K562 (cell line): ENCODE data around the gene ADORA3. TPM values are rescaled to one million over a fixed set of nuclear protein-coding genes. Genes with fewer than 3 reads are reported as not detected.
A peak's percentile ranks its signal among the peaks of the same experiment; 100 is the strongest.

Experiments
- ATF1 ChIP-seq, 2 experiments: fragments of 450-650 bp in 1 of 2; IDR thresholded peaks; 2 replicates each; pipeline ENCODE4 v1.6.1; 2016; ENCODE audit warnings: missing compliant biosample characterization in 1 of 2, missing genetic modification characterization in 1 of 2
- EGR1 ChIP-seq: fragments of 450-650 bp; conservative IDR thresholded peaks from 2 replicates; pipeline ENCODE4 v1.6.1; 2017; ENCODE audit warnings: mild to moderate bottlenecking
- EP300 ChIP-seq: IDR thresholded peaks from 2 replicates; pipeline ENCODE4 v1.6.1; 2012; ENCODE audit warnings: low read length, improper control_type of control experiment
- ETS2 ChIP-seq: IDR thresholded peaks from 2 replicates; pipeline ENCODE4 v1.6.1; 2016; ENCODE audit warnings: borderline replicate concordance, missing genetic modification characterization, mild to moderate bottlenecking, moderate library complexity, missing compliant biosample characterization; ENCODE audit not compliant: poor library complexity, severe bottlenecking
- EWSR1 ChIP-seq: fragments of 450-650 bp; IDR thresholded peaks from 2 replicates; pipeline ENCODE4 v1.6.1; 2018; ENCODE audit warnings: borderline replicate concordance, mild to moderate bottlenecking, low read depth, moderate library complexity; ENCODE audit not compliant: partially characterized antibody
- GABPB1 ChIP-seq: sonication (generic); formaldehyde crosslinking; IDR thresholded peaks from 2 replicates; pipeline ENCODE4 v1.8.0; 2022; ENCODE audit warnings: mild to moderate bottlenecking, missing genetic modification reagents
- GABPB2 ChIP-seq: fragments of 250-450 bp; sonication (Bioruptor Pico); conservative IDR thresholded peaks from 2 replicates; pipeline ENCODE4 v1.5.1; 2021; ENCODE audit warnings: mild to moderate bottlenecking
- HMGN3 ChIP-seq: IDR thresholded peaks from 2 replicates; pipeline ENCODE4 v1.6.1; 2011; ENCODE audit warnings: borderline replicate concordance, low read depth, mild to moderate bottlenecking, mixed read lengths, low read length; ENCODE audit not compliant: insufficient read length; ENCODE audit errors: extremely low read depth
- NBN ChIP-seq: fragments of 450-650 bp; IDR thresholded peaks from 2 replicates; pipeline ENCODE4 v1.6.1; 2016; ENCODE audit warnings: low read depth, mild to moderate bottlenecking
- PHF21A ChIP-seq: fragments of 450-650 bp; IDR thresholded peaks from 2 replicates; pipeline ENCODE4 v1.6.1; 2017; ENCODE audit warnings: low read depth, borderline replicate concordance
- RHOXF2B ChIP-seq: fragments of 250-450 bp; sonication (Bioruptor Pico); conservative IDR thresholded peaks from 2 replicates; pipeline ENCODE4 v1.5.1; 2021
- SMC3 ChIP-seq: conservative IDR thresholded peaks from 2 replicates; pipeline ENCODE4 v1.6.1; 2011; ENCODE audit warnings: low read depth, low read length, improper control_type of control experiment; ENCODE audit not compliant: insufficient read depth
- STAG1 ChIP-seq: sonication (generic); formaldehyde crosslinking; IDR thresholded peaks from 2 replicates; pipeline ENCODE4 v1.5.0; 2020; ENCODE audit warnings: missing genetic modification reagents, borderline replicate concordance
- ZNF583 ChIP-seq: fragments of 250-450 bp; sonication (Bioruptor Pico); IDR thresholded peaks from 2 replicates; pipeline ENCODE4 v1.4.0; 2020
- ZNF644 ChIP-seq: fragments of 200-800 bp; sonication (Bioruptor generic); IDR thresholded peaks from 2 replicates; pipeline ENCODE4 v1.6.1; 2016; ENCODE audit warnings: low read depth, missing genetic modification characterization, missing compliant biosample characterization
- polyA plus RNA-seq, 8 experiments: library from polyadenylated mRNA; depleted of rRNA in 4 of 8; stranded (reverse) in 5 of 8; unstranded in 3 of 8; fragments of >200 nt; fragmentation: Nextera tagmentation in 2 of 8; fragmentation: Illumina TruSeq in 1 of 8; extraction: Ambion mirVana in 2 of 8; extraction: Trizol in 1 of 8; gene quantifications; 2 replicates each; pipeline versions ENCODE4 v1.2.1 to v1.2.3, GENCODE V29; 2011 to 2014; ENCODE audit warnings: inconsistent platforms in 1 of 8, missing spikeins in 1 of 8
- total RNA-seq, 7 experiments: library from RNA; depleted of rRNA in 6 of 7; stranded (reverse); fragments of >200 nt in 6 of 7; fragmentation: Illumina TruSeq in 2 of 7; extraction: Trizol in 2 of 7; gene quantifications; 2 replicates each; pipeline versions ENCODE4 v1.2.1 to v1.2.3, GENCODE V29; 2011 to 2021; ENCODE audit warnings: low replicate concordance in 1 of 7
- TF ChIP-seq, protein P1 (sequence below): fragments of 450-650 bp; formaldehyde crosslinking; IDR thresholded peaks from 2 replicates; pipeline ENCODE4 v1.4.0; 2020; ENCODE audit warnings: mild to moderate bottlenecking, moderate library complexity
- TF ChIP-seq, protein P2 (sequence below): fragments of 200-600 bp; sonication (generic); IDR thresholded peaks from one replicate; pipeline ENCODE4 v1.6.1; 2012; ENCODE audit warnings: mild to moderate bottlenecking, low read depth, low read length, inconsistent platforms

Gene ADORA3
- total and polyA plus RNA-seq, 9 of the 15 experiments (the other 6 are each of a cell fraction or from before 2014, with no cell fraction given): 0.09 to 0.35 (median 0.16) TPM; not detected in 3

DNA sequence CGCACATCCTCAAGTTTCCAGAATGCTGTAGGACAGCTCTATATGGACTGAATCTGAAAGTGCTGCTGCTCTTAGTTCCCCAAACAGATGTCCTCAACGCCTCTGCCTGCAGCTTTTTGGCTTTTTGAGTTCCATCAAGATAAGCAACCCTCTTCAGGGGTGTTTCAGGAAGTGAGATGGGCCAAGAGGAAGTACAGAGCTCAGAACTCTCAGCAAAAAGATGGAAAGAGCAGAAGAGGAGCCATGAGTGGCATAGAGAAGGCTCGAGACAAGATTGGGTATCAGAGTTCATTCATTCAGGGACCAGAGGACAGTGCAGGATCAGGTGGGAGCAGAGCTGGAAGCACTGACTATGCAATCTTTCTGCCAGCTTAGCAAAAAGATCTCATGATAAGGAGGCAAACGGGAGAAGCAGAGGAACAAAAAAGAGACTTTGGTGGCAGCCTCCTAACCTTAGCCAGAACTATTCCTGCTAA is at the start of gene ADORA3, which contains the start of gene TMIGD3 (continued):
- TF ChIP-seq HMGN3 (no peak), EWSR1 (no peak), RHOXF2B (CRISPR knock-in tag) (no peak), GABPB1 (CRISPR knock-in tag) (no peak), ZNF583 (peak; percentile 75; the same call in 1 of the 2 replicates), ATF1 (CRISPR knock-in tag; IDR thresholded peaks at IDR 0.05) (no peak), ATF1 (tag; IDR thresholded peaks at IDR 0.05) (no peak), GABPB2 (CRISPR knock-in tag) (no peak), PHF21A (no peak), EGR1 (no peak), ZNF644 (tag) (no peak), EP300 (0 out of 2 replicates have a peak, but pooled peaks have one; percentile 7), SMC3 (no peak), NBN (no peak), ETS2 (tag) (no peak), STAG1 (CRISPR knock-in tag) (no peak)
- TF ChIP-seq, protein P1, sequence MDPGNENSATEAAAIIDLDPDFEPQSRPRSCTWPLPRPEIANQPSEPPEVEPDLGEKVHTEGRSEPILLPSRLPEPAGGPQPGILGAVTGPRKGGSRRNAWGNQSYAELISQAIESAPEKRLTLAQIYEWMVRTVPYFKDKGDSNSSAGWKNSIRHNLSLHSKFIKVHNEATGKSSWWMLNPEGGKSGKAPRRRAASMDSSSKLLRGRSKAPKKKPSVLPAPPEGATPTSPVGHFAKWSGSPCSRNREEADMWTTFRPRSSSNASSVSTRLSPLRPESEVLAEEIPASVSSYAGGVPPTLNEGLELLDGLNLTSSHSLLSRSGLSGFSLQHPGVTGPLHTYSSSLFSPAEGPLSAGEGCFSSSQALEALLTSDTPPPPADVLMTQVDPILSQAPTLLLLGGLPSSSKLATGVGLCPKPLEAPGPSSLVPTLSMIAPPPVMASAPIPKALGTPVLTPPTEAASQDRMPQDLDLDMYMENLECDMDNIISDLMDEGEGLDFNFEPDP: no peak
- TF ChIP-seq, protein P2, sequence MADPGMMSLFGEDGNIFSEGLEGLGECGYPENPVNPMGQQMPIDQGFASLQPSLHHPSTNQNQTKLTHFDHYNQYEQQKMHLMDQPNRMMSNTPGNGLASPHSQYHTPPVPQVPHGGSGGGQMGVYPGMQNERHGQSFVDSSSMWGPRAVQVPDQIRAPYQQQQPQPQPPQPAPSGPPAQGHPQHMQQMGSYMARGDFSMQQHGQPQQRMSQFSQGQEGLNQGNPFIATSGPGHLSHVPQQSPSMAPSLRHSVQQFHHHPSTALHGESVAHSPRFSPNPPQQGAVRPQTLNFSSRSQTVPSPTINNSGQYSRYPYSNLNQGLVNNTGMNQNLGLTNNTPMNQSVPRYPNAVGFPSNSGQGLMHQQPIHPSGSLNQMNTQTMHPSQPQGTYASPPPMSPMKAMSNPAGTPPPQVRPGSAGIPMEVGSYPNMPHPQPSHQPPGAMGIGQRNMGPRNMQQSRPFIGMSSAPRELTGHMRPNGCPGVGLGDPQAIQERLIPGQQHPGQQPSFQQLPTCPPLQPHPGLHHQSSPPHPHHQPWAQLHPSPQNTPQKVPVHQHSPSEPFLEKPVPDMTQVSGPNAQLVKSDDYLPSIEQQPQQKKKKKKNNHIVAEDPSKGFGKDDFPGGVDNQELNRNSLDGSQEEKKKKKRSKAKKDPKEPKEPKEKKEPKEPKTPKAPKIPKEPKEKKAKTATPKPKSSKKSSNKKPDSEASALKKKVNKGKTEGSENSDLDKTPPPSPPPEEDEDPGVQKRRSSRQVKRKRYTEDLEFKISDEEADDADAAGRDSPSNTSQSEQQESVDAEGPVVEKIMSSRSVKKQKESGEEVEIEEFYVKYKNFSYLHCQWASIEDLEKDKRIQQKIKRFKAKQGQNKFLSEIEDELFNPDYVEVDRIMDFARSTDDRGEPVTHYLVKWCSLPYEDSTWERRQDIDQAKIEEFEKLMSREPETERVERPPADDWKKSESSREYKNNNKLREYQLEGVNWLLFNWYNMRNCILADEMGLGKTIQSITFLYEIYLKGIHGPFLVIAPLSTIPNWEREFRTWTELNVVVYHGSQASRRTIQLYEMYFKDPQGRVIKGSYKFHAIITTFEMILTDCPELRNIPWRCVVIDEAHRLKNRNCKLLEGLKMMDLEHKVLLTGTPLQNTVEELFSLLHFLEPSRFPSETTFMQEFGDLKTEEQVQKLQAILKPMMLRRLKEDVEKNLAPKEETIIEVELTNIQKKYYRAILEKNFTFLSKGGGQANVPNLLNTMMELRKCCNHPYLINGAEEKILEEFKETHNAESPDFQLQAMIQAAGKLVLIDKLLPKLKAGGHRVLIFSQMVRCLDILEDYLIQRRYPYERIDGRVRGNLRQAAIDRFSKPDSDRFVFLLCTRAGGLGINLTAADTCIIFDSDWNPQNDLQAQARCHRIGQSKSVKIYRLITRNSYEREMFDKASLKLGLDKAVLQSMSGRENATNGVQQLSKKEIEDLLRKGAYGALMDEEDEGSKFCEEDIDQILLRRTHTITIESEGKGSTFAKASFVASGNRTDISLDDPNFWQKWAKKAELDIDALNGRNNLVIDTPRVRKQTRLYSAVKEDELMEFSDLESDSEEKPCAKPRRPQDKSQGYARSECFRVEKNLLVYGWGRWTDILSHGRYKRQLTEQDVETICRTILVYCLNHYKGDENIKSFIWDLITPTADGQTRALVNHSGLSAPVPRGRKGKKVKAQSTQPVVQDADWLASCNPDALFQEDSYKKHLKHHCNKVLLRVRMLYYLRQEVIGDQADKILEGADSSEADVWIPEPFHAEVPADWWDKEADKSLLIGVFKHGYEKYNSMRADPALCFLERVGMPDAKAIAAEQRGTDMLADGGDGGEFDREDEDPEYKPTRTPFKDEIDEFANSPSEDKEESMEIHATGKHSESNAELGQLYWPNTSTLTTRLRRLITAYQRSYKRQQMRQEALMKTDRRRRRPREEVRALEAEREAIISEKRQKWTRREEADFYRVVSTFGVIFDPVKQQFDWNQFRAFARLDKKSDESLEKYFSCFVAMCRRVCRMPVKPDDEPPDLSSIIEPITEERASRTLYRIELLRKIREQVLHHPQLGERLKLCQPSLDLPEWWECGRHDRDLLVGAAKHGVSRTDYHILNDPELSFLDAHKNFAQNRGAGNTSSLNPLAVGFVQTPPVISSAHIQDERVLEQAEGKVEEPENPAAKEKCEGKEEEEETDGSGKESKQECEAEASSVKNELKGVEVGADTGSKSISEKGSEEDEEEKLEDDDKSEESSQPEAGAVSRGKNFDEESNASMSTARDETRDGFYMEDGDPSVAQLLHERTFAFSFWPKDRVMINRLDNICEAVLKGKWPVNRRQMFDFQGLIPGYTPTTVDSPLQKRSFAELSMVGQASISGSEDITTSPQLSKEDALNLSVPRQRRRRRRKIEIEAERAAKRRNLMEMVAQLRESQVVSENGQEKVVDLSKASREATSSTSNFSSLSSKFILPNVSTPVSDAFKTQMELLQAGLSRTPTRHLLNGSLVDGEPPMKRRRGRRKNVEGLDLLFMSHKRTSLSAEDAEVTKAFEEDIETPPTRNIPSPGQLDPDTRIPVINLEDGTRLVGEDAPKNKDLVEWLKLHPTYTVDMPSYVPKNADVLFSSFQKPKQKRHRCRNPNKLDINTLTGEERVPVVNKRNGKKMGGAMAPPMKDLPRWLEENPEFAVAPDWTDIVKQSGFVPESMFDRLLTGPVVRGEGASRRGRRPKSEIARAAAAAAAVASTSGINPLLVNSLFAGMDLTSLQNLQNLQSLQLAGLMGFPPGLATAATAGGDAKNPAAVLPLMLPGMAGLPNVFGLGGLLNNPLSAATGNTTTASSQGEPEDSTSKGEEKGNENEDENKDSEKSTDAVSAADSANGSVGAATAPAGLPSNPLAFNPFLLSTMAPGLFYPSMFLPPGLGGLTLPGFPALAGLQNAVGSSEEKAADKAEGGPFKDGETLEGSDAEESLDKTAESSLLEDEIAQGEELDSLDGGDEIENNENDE: no peak
